Measurements from ENCODE around the gene BLOC1S3. TPM values are rescaled to one million over a fixed set of nuclear protein-coding genes. Genes with fewer than 3 reads are reported as not detected.

The BLOC1S3 gene
- total and polyA plus RNA-seq, 8 donors, result 2.1 to 12.3 (median 5.3) TPM

DNA sequence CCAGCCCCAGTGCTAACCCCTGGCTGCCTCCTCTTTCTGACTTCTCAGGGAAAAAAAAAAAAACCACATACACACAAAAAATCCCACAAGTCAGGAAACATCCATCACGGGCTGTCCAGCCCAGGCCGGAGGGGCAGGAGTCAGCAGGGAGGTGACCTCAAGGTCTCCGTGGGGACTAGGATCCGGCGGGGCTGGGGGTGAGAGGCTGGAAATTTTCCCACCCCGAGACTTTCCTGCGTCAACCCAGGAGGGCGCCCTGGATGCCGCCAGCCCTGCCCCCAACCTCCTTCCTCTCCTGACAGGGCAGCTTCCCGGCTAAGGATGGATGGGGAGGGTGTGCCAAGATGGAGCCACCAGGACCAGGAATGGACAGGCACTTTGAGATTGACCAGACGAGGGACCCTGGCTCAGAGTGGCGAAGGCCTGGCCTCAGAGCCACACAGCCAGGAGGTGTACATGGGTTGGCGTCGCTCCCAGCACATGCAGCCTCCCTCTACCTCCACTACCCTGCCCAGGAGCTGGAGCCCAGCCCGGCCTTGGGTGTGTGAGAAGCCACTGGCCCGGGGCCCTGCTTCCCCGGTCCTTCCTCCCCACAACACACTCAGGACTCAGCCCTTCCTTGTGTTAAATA is 33.3 kb downstream of the BLOC1S3 start:
- Histone ChIP-seq H3K27ac (peak overlapping the region; percentile 5 to 71 (median 44)), H3K9me3 (no peaks in the 10 kb centered on the region), H3K36me3 (no peaks in the 10 kb centered on the region), H3K4me1 (no peaks in the 10 kb centered on the region), H3K4me3 (no peak overlapping the region), H3K27me3 (no peaks in the 10 kb centered on the region)
- intact Hi-C loops (cut with DNase I), result no loop called here
- DNase-seq, result peak; percentile 78 to 90 (median 81)
- 25 to 32% methylated on average over 16 to 17 of the region's 17 CpGs for WGBS, 2 donors
- TF ChIP-seq, protein P1, sequence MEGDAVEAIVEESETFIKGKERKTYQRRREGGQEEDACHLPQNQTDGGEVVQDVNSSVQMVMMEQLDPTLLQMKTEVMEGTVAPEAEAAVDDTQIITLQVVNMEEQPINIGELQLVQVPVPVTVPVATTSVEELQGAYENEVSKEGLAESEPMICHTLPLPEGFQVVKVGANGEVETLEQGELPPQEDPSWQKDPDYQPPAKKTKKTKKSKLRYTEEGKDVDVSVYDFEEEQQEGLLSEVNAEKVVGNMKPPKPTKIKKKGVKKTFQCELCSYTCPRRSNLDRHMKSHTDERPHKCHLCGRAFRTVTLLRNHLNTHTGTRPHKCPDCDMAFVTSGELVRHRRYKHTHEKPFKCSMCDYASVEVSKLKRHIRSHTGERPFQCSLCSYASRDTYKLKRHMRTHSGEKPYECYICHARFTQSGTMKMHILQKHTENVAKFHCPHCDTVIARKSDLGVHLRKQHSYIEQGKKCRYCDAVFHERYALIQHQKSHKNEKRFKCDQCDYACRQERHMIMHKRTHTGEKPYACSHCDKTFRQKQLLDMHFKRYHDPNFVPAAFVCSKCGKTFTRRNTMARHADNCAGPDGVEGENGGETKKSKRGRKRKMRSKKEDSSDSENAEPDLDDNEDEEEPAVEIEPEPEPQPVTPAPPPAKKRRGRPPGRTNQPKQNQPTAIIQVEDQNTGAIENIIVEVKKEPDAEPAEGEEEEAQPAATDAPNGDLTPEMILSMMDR (IDR thresholded peaks at IDR 0.05), result no peak
- peak; percentile 83 to 92 (median 88) for ATAC-seq
- no peak for FAIRE-seq

DNA sequence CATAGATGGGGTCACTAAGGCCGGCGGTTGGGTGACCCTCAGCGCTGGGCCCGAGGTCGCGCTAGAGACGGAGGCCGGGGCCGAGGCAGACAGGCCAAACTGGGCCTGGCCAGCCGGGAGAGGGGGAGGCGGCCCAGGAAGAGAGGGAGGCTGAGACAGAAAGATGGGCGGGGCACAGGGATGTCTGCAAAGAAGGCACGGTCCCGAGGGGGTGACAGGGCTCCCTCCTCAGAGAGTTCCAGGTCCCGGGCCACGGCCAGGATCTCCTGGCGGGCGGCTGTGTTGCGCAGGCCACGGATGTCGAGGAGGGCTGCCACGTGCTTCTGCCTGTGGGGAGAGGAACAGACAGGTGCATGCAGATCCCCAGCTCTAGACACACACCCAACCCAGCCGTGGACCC is 34.4 kb downstream of the BLOC1S3 start:
- no peak for FAIRE-seq

DNA sequence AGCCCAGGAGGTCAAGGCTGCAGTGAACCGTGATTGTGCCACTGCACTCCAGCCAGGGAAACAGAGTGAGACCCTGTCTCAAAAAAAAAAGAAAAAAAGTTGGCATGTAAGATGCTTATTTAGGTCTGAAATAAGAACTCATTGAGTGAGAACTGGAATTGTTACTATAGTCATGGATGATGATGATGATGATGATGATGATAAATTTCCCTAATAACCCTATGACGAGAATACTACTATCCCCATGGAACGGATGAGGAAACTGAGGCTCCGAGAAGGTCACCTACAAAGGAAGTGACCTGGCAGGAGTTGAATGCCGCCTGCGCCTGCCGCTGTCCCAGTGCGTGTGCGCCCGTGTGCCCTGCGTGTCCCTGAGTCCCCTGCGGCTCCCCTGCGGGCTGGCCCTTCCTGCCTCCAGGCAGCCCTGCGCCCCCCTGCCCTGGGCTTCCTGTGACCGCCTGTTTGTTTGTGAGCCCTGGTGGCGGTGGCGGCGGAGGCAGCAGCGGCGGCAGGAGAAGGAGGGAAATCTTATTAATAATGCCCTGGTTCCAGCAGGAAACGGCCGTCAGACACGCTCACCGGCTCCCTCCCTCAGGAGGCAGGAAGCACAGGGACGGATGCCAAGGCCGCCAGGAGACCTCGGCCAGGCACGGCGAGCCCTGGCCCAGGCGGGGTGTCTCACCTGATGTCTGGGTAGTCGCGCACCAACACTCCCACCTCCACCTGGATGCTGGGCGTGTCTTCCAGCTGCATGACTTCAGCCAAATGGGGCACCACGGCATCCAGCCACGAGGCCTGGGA is 37.0 kb downstream of the BLOC1S3 start:
- peak; percentile 50 to 85 (median 69) for DNase-seq
- no peaks in the 10 kb centered on the region for H3K9me3 ChIP-seq
- peak overlapping the region in 1 of 4 donors; percentile 20 for H3K4me3 ChIP-seq
- no peaks in the 10 kb centered on the region for H3K36me3 ChIP-seq
- TF ChIP-seq, protein P1 (IDR thresholded peaks at IDR 0.05), result no peak
- intact Hi-C loops (cut with DNase I), result no loop called here
- peak overlapping the region; percentile 30 to 71 (median 53) for H3K27ac ChIP-seq
- no peak for FAIRE-seq
- no peaks in the 10 kb centered on the region for H3K27me3 ChIP-seq
- H3K4me1 ChIP-seq, result no peaks in the 10 kb centered on the region
- peak; percentile 60 to 73 (median 62) for ATAC-seq
- WGBS, 2 donors, result 6% methylated on average over 31 to 35 of the region's 35 CpGs

More for the DNA sequence above, 34.4 kb downstream of the BLOC1S3 start:
- Histone ChIP-seq H3K9me3 (no peaks in the 10 kb centered on the region), H3K27me3 (no peaks in the 10 kb centered on the region), H3K36me3 (no peaks in the 10 kb centered on the region), H3K27ac (peak overlapping the region in 3 of 4 donors; percentile 42 to 71 (median 67)), H3K4me3 (no peak overlapping the region), H3K4me1 (no peaks in the 10 kb centered on the region)
- DNase-seq (peak in 2 of 6 donors; percentile 23 to 57), ATAC-seq (no peak)
- 72 to 77% methylated on average over 16 to 23 of the region's 23 CpGs for WGBS, 2 donors
- intact Hi-C loops (cut with DNase I), result no loop called here
- TF ChIP-seq, protein P1 (IDR thresholded peaks at IDR 0.05), result no peak

DNA sequence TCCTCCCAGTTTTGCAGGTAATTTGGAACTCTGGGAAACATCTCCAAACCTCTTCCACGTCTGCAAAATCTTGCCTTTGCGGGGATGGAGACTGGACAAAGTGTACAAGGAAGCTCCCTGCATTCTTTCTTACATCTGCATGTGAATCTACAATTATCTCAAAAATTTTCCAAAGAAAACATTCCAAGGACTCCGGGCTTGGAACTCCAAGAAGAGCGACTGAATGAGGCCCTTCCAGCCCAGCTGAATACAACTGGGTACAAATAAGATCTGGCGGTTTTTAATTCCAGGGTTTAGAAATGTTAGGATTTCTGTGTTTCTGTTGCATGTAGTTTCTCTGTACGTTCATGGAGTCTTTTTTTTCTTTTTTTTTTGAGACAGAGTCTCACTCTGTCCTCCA is 38.1 kb downstream of the BLOC1S3 start:
- H3K36me3 ChIP-seq, result no peaks in the 10 kb centered on the region
- DNase-seq (no peak), ATAC-seq (no peak), FAIRE-seq (no peak)
- intact Hi-C loops (cut with DNase I), result no loop called here
- H3K4me3 ChIP-seq, result no peak overlapping the region
- no peak overlapping the region for H3K27ac ChIP-seq
- TF ChIP-seq, protein P1 (IDR thresholded peaks at IDR 0.05), result no peak
- H3K9me3 ChIP-seq, result no peaks in the 10 kb centered on the region
- WGBS, 2 donors, result 75 to 84% methylated on average over 6 of the region's 6 CpGs
- no peaks in the 10 kb centered on the region for H3K4me1 ChIP-seq
- no peaks in the 10 kb centered on the region for H3K27me3 ChIP-seq

All from pancreas (tissue), 10 donors.